Vagina (tissue), 2 donors: ENCODE results near the gene ZGPAT.

Experiments used
- POLR2A ChIP-seq, 2 donors: fragments of 450-650 bp; IDR thresholded peaks; one replicate each; pipeline ENCODE4 v1.6.1; 2017; ENCODE audit warnings: antibody characterized with exemption in 2 of 2, mild to moderate bottlenecking in 2 of 2, moderate library complexity in 2 of 2
- TF ChIP-seq, protein P1 (sequence below), 3 experiments: fragments of 450-650 bp in 2 of 3; fragments of 200-600 bp in 1 of 3; sonication (generic) in 1 of 3; IDR thresholded peaks; one replicate each; pipeline ENCODE4 v1.5.1; 2017 to 2019; ENCODE audit warnings: antibody characterized with exemption in 3 of 3, mild to moderate bottlenecking in 2 of 3, moderate library complexity in 2 of 3

DNA sequence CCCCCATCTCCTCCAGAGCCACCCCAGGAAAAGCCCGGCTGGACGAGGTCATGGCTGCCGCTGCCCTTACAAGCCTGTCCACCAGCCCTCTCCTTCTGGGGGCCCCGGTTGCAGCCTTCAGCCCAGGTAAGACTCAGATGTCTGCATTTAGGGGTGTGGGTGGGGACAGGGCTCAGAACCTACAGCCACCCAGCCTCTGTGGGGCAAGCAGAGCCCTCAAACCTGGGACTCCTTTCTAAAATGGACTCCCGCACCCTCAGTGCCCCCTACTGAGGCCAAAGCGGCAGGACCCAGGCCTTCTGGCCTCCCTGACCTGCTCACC is 33.5 kb downstream of the ZGPAT start:
- TF ChIP-seq, protein P1, sequence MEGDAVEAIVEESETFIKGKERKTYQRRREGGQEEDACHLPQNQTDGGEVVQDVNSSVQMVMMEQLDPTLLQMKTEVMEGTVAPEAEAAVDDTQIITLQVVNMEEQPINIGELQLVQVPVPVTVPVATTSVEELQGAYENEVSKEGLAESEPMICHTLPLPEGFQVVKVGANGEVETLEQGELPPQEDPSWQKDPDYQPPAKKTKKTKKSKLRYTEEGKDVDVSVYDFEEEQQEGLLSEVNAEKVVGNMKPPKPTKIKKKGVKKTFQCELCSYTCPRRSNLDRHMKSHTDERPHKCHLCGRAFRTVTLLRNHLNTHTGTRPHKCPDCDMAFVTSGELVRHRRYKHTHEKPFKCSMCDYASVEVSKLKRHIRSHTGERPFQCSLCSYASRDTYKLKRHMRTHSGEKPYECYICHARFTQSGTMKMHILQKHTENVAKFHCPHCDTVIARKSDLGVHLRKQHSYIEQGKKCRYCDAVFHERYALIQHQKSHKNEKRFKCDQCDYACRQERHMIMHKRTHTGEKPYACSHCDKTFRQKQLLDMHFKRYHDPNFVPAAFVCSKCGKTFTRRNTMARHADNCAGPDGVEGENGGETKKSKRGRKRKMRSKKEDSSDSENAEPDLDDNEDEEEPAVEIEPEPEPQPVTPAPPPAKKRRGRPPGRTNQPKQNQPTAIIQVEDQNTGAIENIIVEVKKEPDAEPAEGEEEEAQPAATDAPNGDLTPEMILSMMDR (IDR thresholded peaks at IDR 0.05), result no peak
- TF ChIP-seq POLR2A (IDR thresholded peaks at IDR 0.05), result no peak
